H1 (cell line): Measurements from ENCODE around the gene METTL14. TPM values are rescaled to one million over a fixed set of nuclear protein-coding genes. Genes with fewer than 3 reads are reported as not detected.

Experiments
- CTCF ChIA-PET: fragments of 300-600 bp; sonication (Branson Sonifier 250); formaldehyde crosslinking; loops from one replicate; lab custom pipeline; 2021; ENCODE audit not compliant: partially characterized antibody; lab: Charles Lee
- POLR2A ChIA-PET: fragments of 300-600 bp; sonication (Branson Sonifier 250); formaldehyde crosslinking; loops from one replicate; lab custom pipeline; 2021; ENCODE audit warnings: inconsistent platforms; ENCODE audit not compliant: partially characterized antibody; lab: Charles Lee
- DNase-seq, 2 experiments: peaks; one replicate each; pipeline versions ENCODE4 v3.0.0 to v3.0.0-alpha.2; 2010 to 2022; ENCODE audit warnings: low spot score in 2 of 2, low read depth in 1 of 2, mixed read lengths in 1 of 2
- FAIRE-seq: peaks from 2 replicates; lab custom pipeline; 2011; peaks lifted over from hg19 to GRCh38; lab: Jason Lieb, UNC
- H2AFZ ChIP-seq: 2 replicates; pipeline ENCODE4 v1.8.1; 2012; ENCODE audit warnings: low read length, inconsistent platforms
- H2AK5ac ChIP-seq: 2 replicates; pipeline ENCODE4 v1.6.1; 2013; ENCODE audit warnings: low read depth, low read length
- H2BK120ac ChIP-seq: replicated peaks from 2 replicates; pipeline ENCODE3; 2013; ENCODE audit warnings: low read depth, low read length, inconsistent platforms
- H2BK12ac ChIP-seq: 2 replicates; pipeline ENCODE4 v1.6.1; 2013; ENCODE audit warnings: low read depth, low read length
- H2BK15ac ChIP-seq: 2 replicates; pipeline ENCODE4 v1.6.1; 2013; ENCODE audit warnings: low read length
- H2BK20ac ChIP-seq: 2 replicates; pipeline ENCODE4 v1.6.1; 2013; ENCODE audit warnings: low read length
- H2BK5ac ChIP-seq: 2 replicates; pipeline ENCODE4 v1.6.1; 2013; ENCODE audit warnings: low read depth, low read length
- H3K14ac ChIP-seq: 2 replicates; pipeline ENCODE4 v1.6.1; 2013; ENCODE audit warnings: inconsistent platforms; ENCODE audit not compliant: insufficient read length
- H3K18ac ChIP-seq: 2 replicates; pipeline ENCODE4 v1.6.1; 2013; ENCODE audit warnings: low read length; ENCODE audit errors: extremely low read depth
- H3K23ac ChIP-seq: 2 replicates; pipeline ENCODE4 v1.6.1; 2013; ENCODE audit warnings: inconsistent platforms; ENCODE audit not compliant: insufficient read length
- H3K23me2 ChIP-seq: 2 replicates; pipeline ENCODE4 v1.6.1; 2013; ENCODE audit warnings: low read depth, low read length
- H3K27ac ChIP-seq: 2 replicates; pipeline ENCODE4 v1.6.1; 2011; ENCODE audit warnings: low read depth, low read length, inconsistent platforms
- H3K27me3 ChIP-seq, 4 experiments: replicated peaks in 1 of 4; 1 replicate in 1 of 4; 2 replicates in 3 of 4; pipeline versions ENCODE4 v1.6.1 to v1.8.1; 2011 to 2013; ENCODE audit warnings: low read length in 3 of 4, mild to moderate bottlenecking in 3 of 4, inconsistent platforms in 2 of 4, mixed read lengths in 2 of 4, moderate library complexity in 1 of 4; ENCODE audit not compliant: control insufficient read depth in 3 of 4, insufficient read depth in 3 of 4; ENCODE audit errors: extremely low read depth in 1 of 4
- H3K36me3 ChIP-seq, 4 experiments: 2 replicates each; pipeline versions ENCODE4 v1.6.1 to v1.8.1; 2011 to 2013; ENCODE audit warnings: mild to moderate bottlenecking in 4 of 4, low read length in 3 of 4, moderate library complexity in 2 of 4, control low read depth in 1 of 4, inconsistent platforms in 1 of 4; ENCODE audit not compliant: insufficient read depth in 4 of 4, control insufficient read depth in 2 of 4
- H3K4ac ChIP-seq: replicated peaks from 2 replicates; pipeline ENCODE3; 2013; ENCODE audit warnings: low read length, low read depth, mixed read lengths, inconsistent platforms; ENCODE audit not compliant: insufficient read length
- H3K4me1 ChIP-seq, 4 experiments: replicated peaks in 1 of 4; 1 replicate in 1 of 4; 2 replicates in 3 of 4; pipeline versions ENCODE4 v1.6.1 to v1.8.1; 2011 to 2013; ENCODE audit warnings: low read length in 3 of 4, inconsistent platforms in 2 of 4, mixed read lengths in 1 of 4; ENCODE audit not compliant: insufficient read depth in 4 of 4, control insufficient read depth in 3 of 4
- H3K4me2 ChIP-seq, 2 experiments: 2 replicates each; pipeline versions ENCODE4 v1.6.1 to v1.8.1; 2011 to 2013; ENCODE audit warnings: low read depth in 2 of 2, low read length in 2 of 2, control low read depth in 1 of 2, inconsistent platforms in 1 of 2, mild to moderate bottlenecking in 1 of 2; ENCODE audit not compliant: insufficient read depth in 1 of 2
- H3K4me3 ChIP-seq, 4 experiments: fragments of 200-600, 300-600 bp in 1 of 4; sonication (generic), shearing (Covaris generic), sonication (Bioruptor Twin) in 1 of 4; 2 replicates each; pipeline versions ENCODE4 v1.5.1 to v1.8.1; 2011 to 2016; ENCODE audit warnings: low read length in 4 of 4, low read depth in 3 of 4, control low read depth in 2 of 4, inconsistent platforms in 2 of 4, mild to moderate bottlenecking in 2 of 4, mixed read lengths in 1 of 4, moderate library complexity in 1 of 4; ENCODE audit not compliant: insufficient read depth in 2 of 4; ENCODE audit errors: extremely low read depth in 1 of 4
- H3K56ac ChIP-seq: replicated peaks from 2 replicates; pipeline ENCODE3; 2013; ENCODE audit warnings: low read depth, mild to moderate bottlenecking, mixed read lengths, low read length, inconsistent platforms; ENCODE audit not compliant: insufficient read length
- H3K79me1 ChIP-seq: 2 replicates; pipeline ENCODE4 v1.6.1; 2013; ENCODE audit warnings: low read depth, low read length, control low read depth
- H3K79me2 ChIP-seq, 2 experiments: 2 replicates each; pipeline versions ENCODE4 v1.6.1 to v1.8.1; 2012 to 2013; ENCODE audit warnings: low read length in 2 of 2, mild to moderate bottlenecking in 2 of 2, inconsistent platforms in 1 of 2; ENCODE audit not compliant: insufficient read depth in 2 of 2, control insufficient read depth in 1 of 2
- H3K9ac ChIP-seq, 4 experiments: replicated peaks in 1 of 4; 1 replicate in 1 of 4; 2 replicates in 3 of 4; pipeline versions ENCODE4 v1.6.1 to v1.8.1; 2011 to 2013; ENCODE audit warnings: low read depth in 3 of 4, low read length in 3 of 4, control low read depth in 2 of 4, mild to moderate bottlenecking in 2 of 4, moderate library complexity in 2 of 4, inconsistent platforms in 1 of 4; ENCODE audit errors: extremely low read depth in 1 of 4
- H3K9me3 ChIP-seq, 2 experiments: 2 replicates each; pipeline versions ENCODE4 v1.6.1 to v1.8.1; 2012 to 2013; ENCODE audit warnings: mild to moderate bottlenecking in 2 of 2, moderate library complexity in 2 of 2, control low read depth in 1 of 2, inconsistent platforms in 1 of 2, low read depth in 1 of 2, low read length in 1 of 2, mixed read lengths in 1 of 2; ENCODE audit not compliant: insufficient read depth in 2 of 2
- H4K20me1 ChIP-seq, 2 experiments: replicated peaks in 1 of 2; 2 replicates each; pipeline versions ENCODE3 to v1.8.1; 2011 to 2013; ENCODE audit warnings: inconsistent platforms in 2 of 2, low read length in 2 of 2, mild to moderate bottlenecking in 1 of 2; ENCODE audit not compliant: insufficient read depth in 2 of 2, control insufficient read depth in 1 of 2
- H4K5ac ChIP-seq: 2 replicates; pipeline ENCODE4 v1.6.1; 2013; ENCODE audit warnings: low read length, low read depth, mixed read lengths, inconsistent platforms; ENCODE audit not compliant: insufficient read length
- H4K8ac ChIP-seq: 2 replicates; pipeline ENCODE4 v1.8.0; 2013; ENCODE audit warnings: mild to moderate bottlenecking, moderate library complexity, low read length, inconsistent platforms; ENCODE audit not compliant: insufficient read depth; ENCODE audit errors: extremely low read depth
- H4K91ac ChIP-seq: replicated peaks from 2 replicates; pipeline ENCODE3; 2013; ENCODE audit warnings: low read length, mixed read lengths, inconsistent platforms; ENCODE audit not compliant: insufficient read length
- HDAC6 ChIP-seq: IDR thresholded peaks from one replicate; pipeline ENCODE4 v1.7.1; 2012; ENCODE audit warnings: low read depth, mild to moderate bottlenecking, inconsistent platforms, low read length, moderate library complexity
- MAX ChIP-seq: IDR thresholded peaks from 2 replicates; pipeline ENCODE4 v1.6.1; 2012; ENCODE audit warnings: inconsistent platforms
- SP2 ChIP-seq: IDR thresholded peaks from 2 replicates; pipeline ENCODE4 v1.6.1; 2012; ENCODE audit warnings: mild to moderate bottlenecking, low read length, inconsistent platforms
- USF2 ChIP-seq: IDR thresholded peaks from 2 replicates; pipeline ENCODE4 v1.6.1; 2011; ENCODE audit warnings: low read length, improper control_type of control experiment
- polyA plus RNA-seq, 7 experiments: library from polyadenylated mRNA; depleted of rRNA in 3 of 7; stranded (reverse) in 5 of 7; unstranded in 2 of 7; fragments of >200 nt in 5 of 7; fragments of 200-250 nt in 2 of 7; gene quantifications; 1 replicate in 5 of 7; 2 replicates in 1 of 7; 4 replicates in 1 of 7; pipeline versions ENCODE4 v1.2.1 to v1.2.3, GENCODE V29; 2011 to 2013; ENCODE audit warnings: missing spikeins in 2 of 7, mixed read lengths in 2 of 7
- total RNA-seq: library from RNA; stranded (reverse); fragmentation: NEBNext Ultra II Directional; extraction: Animal tissue kit (Norgen Biotek cat#: 25700); gene quantifications from 2 replicates; pipeline ENCODE4 v1.2.1, GENCODE V29; 2021

The METTL14 gene
- total and polyA plus RNA-seq, 2 of the 8 experiments (the other 6 are each of a cell fraction or from before 2014, with no cell fraction given) = 8.8 to 57.3 TPM

GRCh38 chr4:118753096-118753495 is 67.9 kb downstream of the METTL14 start:
- Histone ChIP-seq H3K23ac (no peak overlapping the region), H3K27ac (no peak overlapping the region), H3K27me3 (no peaks in the 10 kb centered on the region), H2BK12ac (no peak overlapping the region), H4K91ac (no peak overlapping the region), H4K20me1 (no peaks in the 10 kb centered on the region), H2BK20ac (no peak overlapping the region), H4K5ac (no peak overlapping the region), H3K4me3 (no peak overlapping the region), H3K79me2 (no peaks in the 10 kb centered on the region), H3K9me3 (no peaks in the 10 kb centered on the region), H3K14ac (no peak overlapping the region), H2BK15ac (no peak overlapping the region), H2BK120ac (no peak overlapping the region), H3K4me2 (no peak overlapping the region), H3K4ac (no peak overlapping the region), H3K4me1 (peaks cover 0 to 4% (median 0%) of the 10 kb centered on the region in 4 experiments; a peak in 2 of 7 replicates), H2AK5ac (no peak overlapping the region), H3K18ac (no peak overlapping the region), H3K36me3 (peaks cover 4 to 37% (median 19%) of the 10 kb centered on the region in 4 experiments), H2AFZ (no peak overlapping the region), H3K9ac (no peak overlapping the region), H3K79me1 (no peaks in the 10 kb centered on the region), H2BK5ac (no peak overlapping the region), H3K56ac (no peak overlapping the region), H3K23me2 (no peaks in the 10 kb centered on the region), H4K8ac (no peak overlapping the region)
- ChIA-PET CTCF (interaction anchor here (0.9 to 1.2 kb wide), 3 partner anchors 10 to 137 kb away, joined by 3 to 5 read pairs (median 4); no protein-coding TSS in a partner anchor), POLR2A (interaction anchor here (0.6 kb wide), 1 partner anchor 125 kb away, joined by 3 read pairs; no protein-coding TSS in a partner anchor)
- no peak for DNase-seq
- no peak for FAIRE-seq
- TF ChIP-seq HDAC6 = no peak
- no peak for TF ChIP-seq SP2
- TF ChIP-seq MAX = no peak
- no peak for TF ChIP-seq USF2
